Measurements from ENCODE around the gene PSIP1.
"Not testable (repeated sequence)": the region's sequence is repeated elsewhere in the genome, so short reads cannot be mapped to it uniquely, and the experiment has no call there.

PSIP1 gene

GRCh38 chr9:15501803-15502202 lies 9.0 kb downstream of the PSIP1 start:
- DNase-seq (ENCODE audit: low spot score): no peak

- DNase-seq (ENCODE audit: low spot score): no peak
Measured at GRCh38 chr9:15501179-15501578, 9.6 kb downstream of the PSIP1 start.

GRCh38 chr9:15499139-15499538 lies 11.6 kb downstream of the PSIP1 start:
- no peak for DNase-seq (ENCODE audit: low spot score)

GRCh38 chr9:15498246-15498995 lies 12.3 kb downstream of the PSIP1 start:
- no peak for DNase-seq (ENCODE audit: low spot score)

GRCh38 chr9:15492485-15493150 lies 18.2 kb downstream of the PSIP1 start:
- no peak for DNase-seq (ENCODE audit: low spot score)

GRCh38 chr9:15491950-15492349 lies 18.8 kb downstream of the PSIP1 start:
- DNase-seq (ENCODE audit: low spot score): no peak

- DNase-seq (ENCODE audit: low spot score): peak; percentile 3
Measured at GRCh38 chr9:15485836-15486666, 24.7 kb downstream of the PSIP1 start.

- no peak for DNase-seq (ENCODE audit: low spot score)
Measured at GRCh38 chr9:15484802-15485201, 26.0 kb downstream of the PSIP1 start.

GRCh38 chr9:15482146-15482545 lies 28.6 kb downstream of the PSIP1 start:
- DNase-seq (ENCODE audit: low spot score): no peak

- DNase-seq (ENCODE audit: low spot score): no peak
Measured at GRCh38 chr9:15480028-15480427, 30.7 kb downstream of the PSIP1 start.

GRCh38 chr9:15475923-15476536 lies 34.7 kb downstream of the PSIP1 start:
- DNase-seq (ENCODE audit: low spot score): no peak

GRCh38 chr9:15469862-15470261 lies 40.9 kb downstream of the PSIP1 start:
- DNase-seq (ENCODE audit: low spot score): no peak

GRCh38 chr9:15469406-15469805 lies 41.4 kb downstream of the PSIP1 start:
- DNase-seq (ENCODE audit: low spot score): no peak

- no peak for DNase-seq (ENCODE audit: low spot score)
Measured at GRCh38 chr9:15468145-15468544, 42.6 kb downstream of the PSIP1 start.

- DNase-seq (ENCODE audit: low spot score): no peak
Measured at GRCh38 chr9:15461601-15462000, 49.2 kb downstream of the PSIP1 start.

GRCh38 chr9:15461056-15461455 lies 49.7 kb downstream of the PSIP1 start:
- no peak for DNase-seq (ENCODE audit: low spot score)

GRCh38 chr9:15453956-15454355 lies 56.8 kb downstream of the PSIP1 start:
- DNase-seq (ENCODE audit: low spot score): no peak

- DNase-seq (ENCODE audit: low spot score): no peak
Measured at GRCh38 chr9:15444141-15444540, 66.6 kb downstream of the PSIP1 start.

GRCh38 chr9:15442264-15442663 lies 68.5 kb downstream of the PSIP1 start:
- DNase-seq (ENCODE audit: low spot score): not testable (repeated sequence)

GRCh38 chr9:15441841-15442240 lies 68.9 kb downstream of the PSIP1 start:
- DNase-seq (ENCODE audit: low spot score): not testable (repeated sequence)

GRCh38 chr9:15438891-15439290 lies 71.9 kb downstream of the PSIP1 start:
- no peak for DNase-seq (ENCODE audit: low spot score)

GRCh38 chr9:15433661-15434060 lies 77.1 kb downstream of the PSIP1 start:
- no peak for DNase-seq (ENCODE audit: low spot score)
